Activated CD8-positive, alpha-beta memory T cell treated with anti-CD3 and anti-CD28 coated beads, Interleukin-2, amount 50 U/mL, for 1 hour (primary cell): ENCODE data around the gene NECTIN1.

Experiments used
- DNase-seq: peaks from one replicate; pipeline ENCODE4 v3.0.0-alpha.2; 2020; ENCODE audit errors: extremely low read depth

Gene NECTIN1

DNA sequence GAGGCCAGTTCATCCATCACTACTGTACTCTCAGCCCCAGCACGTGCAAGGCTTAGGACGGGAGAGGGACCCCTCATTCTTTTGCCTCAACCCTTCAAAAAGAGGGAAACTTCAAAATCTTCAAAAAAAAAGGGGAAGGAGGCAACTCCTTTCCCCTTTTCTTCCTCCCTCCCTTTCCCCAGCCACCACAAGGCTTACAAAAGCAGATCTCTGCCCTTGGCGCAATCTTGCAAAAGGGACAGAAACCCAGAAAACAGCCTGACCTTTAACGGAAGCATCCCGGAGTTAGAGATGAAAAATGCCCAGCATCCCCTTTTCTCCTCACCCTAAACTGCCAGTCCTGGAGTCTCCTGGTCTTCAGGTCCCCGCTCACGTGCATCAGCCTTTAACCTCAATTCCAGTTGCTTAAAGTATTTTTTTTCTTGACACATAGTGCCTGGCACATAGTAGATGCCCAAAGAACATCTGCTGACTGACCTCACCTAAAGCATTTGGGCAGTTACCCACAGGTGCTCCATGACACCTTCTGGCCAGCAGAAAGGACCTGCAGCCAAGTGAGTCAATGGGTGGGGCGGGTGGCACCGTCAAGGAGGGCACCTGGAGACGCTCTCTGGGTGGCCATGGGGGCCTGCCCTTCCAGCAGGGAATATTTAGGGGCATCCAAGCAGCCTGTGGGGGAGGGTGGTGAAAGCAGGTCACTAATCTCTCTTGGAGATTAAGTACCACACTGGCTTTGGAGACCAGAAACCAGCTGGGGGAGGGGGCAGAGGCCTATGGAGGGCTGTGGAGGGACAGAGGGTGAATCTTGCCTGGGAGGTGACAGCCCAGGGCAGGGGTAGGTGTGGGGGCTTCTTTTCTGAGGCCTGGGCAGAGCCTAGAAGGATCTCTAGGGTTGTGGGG lies 16.3 kb downstream of the NECTIN1 start:
- DNase-seq = no peak

- no peak for DNase-seq
Measured at GRCh38 chr11:119712006-119712405, 17.0 kb downstream of the NECTIN1 start.

- DNase-seq = no peak
Measured at GRCh38 chr11:119711476-119711875, 17.5 kb downstream of the NECTIN1 start.

- DNase-seq = no peak
Measured at GRCh38 chr11:119710417-119710816, 18.6 kb downstream of the NECTIN1 start.

GRCh38 chr11:119709638-119710346 lies 19.2 kb downstream of the NECTIN1 start:
- no peak for DNase-seq

DNA sequence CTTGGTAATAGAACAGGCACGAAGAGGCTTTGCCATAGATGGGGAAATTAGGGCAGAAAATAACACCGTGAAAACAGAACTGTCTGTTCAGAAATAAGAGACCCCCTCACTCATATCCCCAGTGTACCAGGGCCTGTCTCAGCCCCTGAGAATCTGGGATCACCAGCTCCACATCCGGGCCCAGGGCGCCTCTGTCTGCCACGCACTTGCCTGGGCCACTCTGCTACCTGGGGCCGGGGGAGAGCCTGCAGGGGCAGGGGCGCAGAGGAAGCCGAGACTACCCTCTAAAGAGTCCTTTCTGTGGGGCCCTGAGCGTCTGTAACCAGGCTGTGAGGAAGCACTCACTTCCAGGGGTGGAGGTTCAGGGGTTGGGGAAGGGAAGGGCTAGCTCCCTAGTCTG lies 19.8 kb downstream of the NECTIN1 start:
- no peak for DNase-seq

GRCh38 chr11:119708384-119708783 lies 20.6 kb downstream of the NECTIN1 start:
- DNase-seq = no peak

DNA sequence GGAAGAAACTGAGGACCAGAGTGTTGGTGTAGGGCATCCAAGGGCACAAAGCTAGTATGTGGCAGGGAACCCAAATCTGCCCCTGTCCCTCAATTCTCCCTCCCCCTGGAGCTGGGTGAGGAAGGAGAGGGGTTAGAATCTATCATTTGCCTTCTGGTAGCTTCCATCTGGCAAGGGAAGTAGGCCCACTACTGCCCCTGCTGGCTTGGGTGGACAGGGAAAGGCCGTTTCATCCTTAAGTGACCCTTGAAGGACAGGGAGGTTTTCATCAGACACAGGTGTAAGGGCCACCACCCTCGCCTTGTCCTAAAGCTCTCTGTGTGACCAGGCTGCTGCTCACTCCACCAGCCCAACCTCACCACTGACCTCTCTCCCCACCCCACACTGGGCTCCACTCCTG lies 22.1 kb downstream of the NECTIN1 start:
- no peak for DNase-seq

- no peak for DNase-seq
Measured at GRCh38 chr11:119706029-119706428, 23.0 kb downstream of the NECTIN1 start.

DNA sequence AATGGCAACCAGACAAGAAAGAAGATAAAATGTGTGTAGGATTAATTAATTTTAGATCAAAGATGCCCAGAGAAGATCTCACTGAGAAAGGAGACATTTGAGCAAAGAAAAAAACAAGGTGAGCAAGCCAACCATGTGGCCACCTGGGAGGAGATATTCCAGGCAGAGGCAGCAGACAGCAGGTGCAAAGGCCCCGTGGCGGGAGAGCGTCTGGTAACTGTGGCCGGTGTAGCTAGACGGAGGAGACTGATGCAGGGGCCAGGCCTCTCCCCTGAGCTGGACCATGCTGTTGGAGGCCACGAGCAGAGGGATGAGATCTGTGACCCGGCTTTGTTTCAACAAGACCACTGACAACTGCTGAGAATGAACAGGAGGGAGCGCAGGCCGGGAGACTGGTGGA lies 23.6 kb downstream of the NECTIN1 start:
- no peak for DNase-seq

GRCh38 chr11:119704849-119705248 lies 24.2 kb downstream of the NECTIN1 start:
- no peak for DNase-seq

GRCh38 chr11:119701591-119702549 lies 27.1 kb downstream of the NECTIN1 start:
- no peak for DNase-seq

DNA sequence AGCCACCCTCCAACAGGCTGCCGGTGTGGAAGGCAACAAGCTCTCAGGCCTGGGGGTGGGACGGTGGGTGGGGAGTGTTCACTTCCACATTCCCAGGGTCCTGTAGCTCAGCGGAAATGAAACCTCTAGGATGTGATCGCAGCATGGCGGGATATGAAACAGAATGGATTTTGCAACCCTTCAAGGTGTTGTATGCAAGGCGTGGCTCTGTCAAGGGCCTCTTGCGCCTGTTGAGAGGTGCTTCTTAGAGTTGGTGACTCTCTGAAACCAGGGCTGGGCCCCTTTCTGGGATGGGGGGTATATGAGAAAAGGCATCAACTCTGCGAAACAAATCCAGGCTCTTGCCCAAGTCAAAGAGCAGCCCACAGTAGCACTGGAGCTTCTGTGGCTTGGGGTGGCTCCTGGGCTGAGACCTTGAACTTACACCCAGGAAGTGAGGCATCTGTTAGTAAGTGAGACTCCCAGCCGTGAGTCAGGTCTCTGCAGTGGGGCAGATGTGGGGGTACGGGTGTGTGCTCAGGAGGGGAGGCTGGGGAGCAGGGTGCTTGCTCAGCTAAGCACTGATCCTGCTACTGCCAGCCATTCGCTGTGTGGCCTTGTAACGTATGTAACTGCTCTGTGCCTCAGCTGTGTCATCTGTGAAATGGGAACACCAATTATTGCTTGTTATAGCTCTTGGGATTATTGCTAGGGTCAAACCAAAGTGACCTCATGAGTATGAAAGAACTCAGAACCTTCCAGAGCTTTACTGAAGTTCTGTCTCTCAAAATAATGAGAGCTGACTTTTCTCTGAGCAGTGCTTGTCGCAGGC lies 28.3 kb downstream of the NECTIN1 start:
- no peak for DNase-seq

DNA sequence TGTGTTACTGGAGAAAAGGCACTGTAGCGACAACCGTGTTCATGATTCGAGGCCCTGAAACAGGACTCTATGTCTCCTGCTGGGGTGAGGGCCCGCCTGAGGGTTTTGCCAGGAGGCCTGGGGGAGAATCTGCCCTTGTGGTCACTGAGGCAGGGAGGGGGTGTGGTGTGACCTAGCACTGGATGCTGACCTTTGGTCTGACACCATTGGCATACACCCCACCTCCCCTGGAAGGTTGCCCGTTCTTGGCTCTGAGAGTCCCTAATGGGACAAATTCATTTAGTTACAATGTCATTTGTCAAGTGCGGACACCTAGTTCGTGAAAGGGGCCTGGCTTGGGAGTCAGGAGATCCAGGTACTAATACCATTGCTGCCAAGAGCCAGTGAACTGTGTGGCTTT lies 29.0 kb downstream of the NECTIN1 start:
- no peak for DNase-seq

GRCh38 chr11:119699227-119699626 lies 29.8 kb downstream of the NECTIN1 start:
- DNase-seq = no peak

DNA sequence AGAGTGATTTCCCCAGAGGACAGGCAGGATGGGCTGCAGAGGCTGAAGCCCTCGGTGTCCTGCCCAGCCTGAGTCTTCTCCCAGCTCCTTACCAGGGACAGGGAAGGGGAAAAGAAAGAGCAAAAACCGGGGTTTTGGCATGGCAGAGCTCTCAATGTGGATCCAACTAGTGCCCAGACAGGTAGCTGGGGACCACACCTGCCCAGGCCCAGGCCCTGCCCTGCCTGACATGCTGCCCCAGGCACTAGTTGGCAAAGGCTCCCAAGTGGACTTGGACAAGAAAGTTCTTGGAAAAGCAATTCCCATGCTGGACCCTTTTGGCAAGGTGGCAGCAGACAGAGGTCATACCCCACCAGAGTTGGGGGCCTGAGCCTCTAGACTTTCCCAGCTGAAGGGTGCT lies 31.1 kb downstream of the NECTIN1 start:
- no peak for DNase-seq

DNA sequence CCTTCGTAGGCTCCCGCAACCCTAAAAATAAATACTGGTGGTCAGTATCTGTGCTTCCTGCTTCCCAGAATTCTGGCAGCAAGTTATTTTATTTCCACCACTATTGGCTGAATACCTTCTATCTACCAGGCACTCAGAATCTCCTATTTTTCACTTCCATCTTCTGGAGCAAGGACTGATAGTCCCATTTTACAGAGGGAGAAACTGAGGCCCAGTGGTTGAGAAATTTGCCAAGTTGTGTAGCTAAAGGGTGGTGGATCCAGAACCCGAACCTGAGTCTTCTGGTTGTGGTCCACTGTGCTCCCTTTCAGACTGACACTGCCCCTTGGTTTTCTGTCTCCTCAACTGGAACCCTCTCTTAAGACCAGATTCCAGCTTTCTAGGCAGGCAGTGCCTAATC lies 31.6 kb downstream of the NECTIN1 start:
- no peak for DNase-seq

- no peak for DNase-seq
Measured at GRCh38 chr11:119696378-119697222, 32.4 kb downstream of the NECTIN1 start.

- DNase-seq = no peak
Measured at GRCh38 chr11:119694334-119694733, 34.7 kb downstream of the NECTIN1 start.

- DNase-seq = no peak
Measured at GRCh38 chr11:119693253-119693815, 35.7 kb downstream of the NECTIN1 start.
